Renal cortical epithelial cell (primary cell): Measurements from ENCODE around the gene ARSB. TPM values are rescaled to one million over a fixed set of nuclear protein-coding genes. Genes with fewer than 3 reads are reported as not detected.
"Not testable (repeated sequence)": the region's sequence is repeated elsewhere in the genome, so short reads cannot be mapped to it uniquely, and the experiment has no call there.

Experiments used
- DNase-seq: peaks from one replicate; pipeline ENCODE4 v3.0.0-alpha.2; 2011; ENCODE audit warnings: low read depth
- total RNA-seq: library from RNA; depleted of rRNA; stranded (reverse); fragments of >200 nt; gene quantifications from 2 replicates; pipeline ENCODE4 v1.2.3, GENCODE V29; 2014

Gene ARSB
- total RNA-seq, 1 donor from 2014 or later, result 19.5 TPM

- no peak for DNase-seq
Measured at GRCh38 chr5:78903353-78903752, 81.8 kb downstream of the ARSB start.

DNA sequence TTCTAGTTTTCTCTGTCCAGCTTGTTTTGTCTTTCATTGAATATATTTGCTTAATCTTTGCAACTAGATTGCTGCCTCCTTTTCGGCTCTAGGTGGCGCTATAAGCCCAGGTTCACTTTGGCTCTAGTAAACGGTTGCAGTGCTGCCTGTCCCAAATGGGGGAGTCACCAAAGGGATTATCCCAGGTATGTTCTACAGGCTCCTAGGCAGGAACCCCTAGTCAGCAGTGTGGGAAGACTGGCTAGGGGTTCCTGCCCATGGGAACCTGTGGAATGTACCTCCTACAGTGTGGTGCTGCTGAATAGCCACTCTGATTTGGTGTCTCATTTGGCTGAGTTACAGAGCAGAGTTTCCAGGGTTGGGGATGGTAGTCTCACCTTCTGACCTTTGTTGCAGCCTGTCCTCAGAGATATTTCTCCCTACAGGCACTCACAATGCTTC lies 85.2 kb downstream of the ARSB start:
- DNase-seq, result peak; percentile 56

GRCh38 chr5:78896132-78896531 lies 89.0 kb downstream of the ARSB start:
- DNase-seq, result peak; percentile 37

DNA sequence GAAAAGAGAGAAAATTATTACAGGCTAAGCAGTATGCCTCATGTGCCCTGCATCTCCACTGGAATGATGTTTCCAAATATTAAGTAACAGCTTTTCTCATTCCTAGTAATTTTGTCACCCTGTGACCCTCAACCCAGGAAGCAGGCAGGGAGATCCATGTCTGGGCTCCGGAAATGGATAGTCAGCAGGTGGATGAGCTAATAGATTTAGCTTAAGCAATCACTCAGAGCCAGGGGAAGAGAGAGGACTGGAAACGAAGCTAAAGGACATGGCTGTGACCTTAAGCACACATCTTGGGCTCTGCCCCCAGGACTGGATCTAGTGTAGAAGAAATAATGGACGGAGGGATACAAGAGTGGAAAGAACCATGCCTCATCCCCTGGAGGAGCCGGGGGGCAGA lies 89.5 kb downstream of the ARSB start:
- no peak for DNase-seq

GRCh38 chr5:78893940-78894677 lies 91.0 kb downstream of the ARSB start:
- no peak for DNase-seq

GRCh38 chr5:78890667-78891379 lies 94.3 kb downstream of the ARSB start:
- DNase-seq, result no peak

GRCh38 chr5:78889369-78890140 lies 95.6 kb downstream of the ARSB start:
- DNase-seq, result no peak

DNA sequence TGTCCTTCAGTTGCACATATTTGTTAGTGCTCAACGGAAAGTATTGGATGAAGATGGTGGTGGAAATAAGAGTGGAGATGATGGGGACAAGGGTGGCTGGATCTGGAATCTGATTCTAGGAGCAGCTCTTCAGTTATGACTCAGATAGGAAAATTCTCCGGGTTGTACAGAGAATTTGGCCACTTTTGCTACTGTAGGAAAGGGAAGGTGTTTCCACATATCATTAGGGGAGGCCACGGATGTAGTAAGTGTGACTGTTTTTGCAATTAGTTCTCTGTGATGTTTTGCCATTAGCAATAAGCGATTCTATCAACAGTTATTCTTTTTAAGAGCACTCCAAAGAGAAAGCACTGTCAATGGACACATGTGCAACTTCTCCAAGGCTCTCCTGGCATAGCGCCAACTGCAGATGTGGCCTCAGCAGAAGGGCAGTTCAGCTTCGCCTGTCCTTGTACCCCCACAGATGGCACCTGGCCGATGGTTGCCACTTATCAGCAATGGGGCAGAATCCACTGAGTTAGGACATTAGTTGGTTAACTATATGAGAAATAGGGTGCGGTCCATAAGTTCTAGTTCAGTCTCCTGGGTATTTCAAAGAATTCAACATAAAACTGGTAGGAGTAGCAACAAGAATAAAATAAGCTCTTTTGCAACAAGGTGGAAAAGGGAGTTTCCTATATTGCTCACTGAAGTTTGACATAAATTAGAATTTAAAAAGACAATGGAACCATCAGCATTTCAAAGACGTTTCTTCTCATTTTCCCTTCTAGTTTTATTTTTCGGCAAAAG lies 96.3 kb downstream of the ARSB start:
- DNase-seq, result no peak

DNA sequence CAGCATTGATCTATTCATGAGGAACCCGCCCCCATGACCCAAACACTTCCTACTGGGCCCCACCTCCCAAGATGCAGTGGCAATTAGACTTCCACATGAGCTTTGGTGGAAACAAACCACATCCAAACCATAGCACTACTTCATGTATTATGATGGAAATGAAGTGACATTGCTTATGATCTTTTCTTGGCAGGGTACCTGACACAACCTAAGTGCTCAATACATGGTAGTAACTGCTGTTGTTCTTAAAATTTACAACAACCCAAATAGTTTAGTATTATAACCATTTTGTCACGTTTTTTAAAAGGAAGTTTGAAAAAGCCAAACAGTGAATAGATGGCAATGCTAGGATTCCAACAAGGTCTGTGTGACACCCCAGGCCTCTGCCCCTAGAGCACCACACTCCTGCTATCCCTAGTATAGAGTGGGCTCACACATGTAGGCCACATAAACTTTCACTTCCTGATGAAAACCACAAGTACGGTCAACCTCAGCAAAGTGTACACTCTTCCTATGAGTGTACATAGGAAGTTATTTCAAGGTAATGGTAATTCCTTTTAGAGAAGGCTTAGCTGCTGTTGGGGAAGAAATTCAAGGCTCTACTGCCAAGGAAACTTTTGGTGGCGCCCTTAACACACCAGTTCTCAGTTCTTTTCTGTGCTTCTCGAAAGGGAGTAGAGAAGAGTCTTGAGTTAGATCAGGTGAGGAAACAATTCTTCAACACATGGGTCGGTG lies 97.6 kb downstream of the ARSB start:
- DNase-seq, result no peak

GRCh38 chr5:78886341-78887230 lies 98.5 kb downstream of the ARSB start:
- no peak for DNase-seq

- DNase-seq, result no peak
Measured at GRCh38 chr5:78881884-78882283, 103.2 kb downstream of the ARSB start.

GRCh38 chr5:78879516-78879915 lies 105.6 kb downstream of the ARSB start:
- no peak for DNase-seq

GRCh38 chr5:78866076-78866475 lies 119.0 kb downstream of the ARSB start:
- DNase-seq, result not testable (repeated sequence)

DNA sequence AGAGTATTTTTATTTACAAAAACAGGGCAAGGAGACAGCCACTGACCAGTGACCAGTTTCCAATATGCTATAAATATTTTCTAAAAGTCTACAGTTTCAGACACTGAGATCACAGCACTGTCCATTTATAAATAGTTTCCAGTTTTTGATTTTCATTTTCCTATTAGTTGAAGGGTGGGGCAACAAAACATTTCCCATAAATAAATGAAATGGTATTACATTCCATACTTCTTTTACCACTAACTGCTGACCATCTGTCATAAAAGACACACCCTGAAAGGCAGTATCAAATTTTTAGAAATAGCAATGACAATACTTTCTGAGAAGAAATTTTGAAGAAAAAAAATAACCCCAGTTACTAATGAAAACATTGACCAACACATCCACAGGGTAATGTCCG lies 126.7 kb downstream of the ARSB start:
- DNase-seq, result no peak

- no peak for DNase-seq
Measured at GRCh38 chr5:78855026-78855425, 130.1 kb downstream of the ARSB start.

- DNase-seq, result not testable (repeated sequence)
Measured at GRCh38 chr5:78851891-78852290, 133.2 kb downstream of the ARSB start.

DNA sequence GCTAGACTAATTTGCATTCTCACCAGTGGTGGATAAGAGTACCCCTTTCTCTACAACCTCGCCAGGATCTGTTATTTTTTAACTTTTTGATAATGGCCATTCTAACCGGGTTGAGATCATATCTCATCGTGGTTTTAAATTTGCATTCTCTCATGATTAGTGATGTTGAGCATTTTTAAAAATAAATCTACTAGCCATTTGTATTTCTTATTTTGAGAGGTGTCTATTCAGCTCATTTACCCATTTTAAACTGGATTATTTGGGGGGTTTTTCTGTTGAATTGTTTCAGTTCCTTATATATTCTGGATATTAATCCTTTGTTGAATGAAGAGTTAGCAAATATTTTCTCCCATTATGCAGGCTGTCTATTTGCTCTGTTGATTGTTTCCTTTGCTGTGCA lies 139.6 kb downstream of the ARSB start:
- peak; percentile 16 for DNase-seq

- no peak for DNase-seq
Measured at GRCh38 chr5:78843436-78843835, 141.7 kb downstream of the ARSB start.

GRCh38 chr5:78841767-78842166 lies 143.3 kb downstream of the ARSB start:
- peak; percentile 31 for DNase-seq

DNA sequence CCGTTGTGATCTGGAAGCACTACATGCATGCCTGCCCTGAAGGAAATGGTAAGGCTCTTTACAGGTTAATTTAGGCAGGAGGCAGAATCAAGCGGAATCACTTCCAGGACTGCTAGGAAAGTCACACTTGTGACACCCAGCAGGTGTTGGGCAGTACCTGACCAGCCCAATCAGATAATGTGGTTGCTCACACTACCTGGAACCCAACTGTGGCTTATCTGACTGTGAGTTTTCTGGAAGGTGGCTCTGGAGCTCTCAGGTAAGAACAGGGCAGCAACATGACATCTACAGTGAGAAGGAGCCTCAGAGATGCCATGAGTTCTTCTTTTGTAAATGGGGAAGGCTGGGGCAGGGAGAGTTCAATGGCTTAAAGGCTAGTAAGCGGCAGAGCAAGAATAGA lies 146.4 kb downstream of the ARSB start:
- DNase-seq, result no peak
